Muscle of leg (tissue), 11 donors: ENCODE measurements around the gene NAALADL2. TPM values are rescaled to one million over a fixed set of nuclear protein-coding genes. Genes with fewer than 3 reads are reported as not detected.
"Not testable (repeated sequence)": the region's sequence is repeated elsewhere in the genome, so short reads cannot be mapped to it uniquely, and the experiment has no call there.

ENCODE experiments used
- DNase-seq: peaks from one replicate; pipeline ENCODE4 v3.0.0; 2013
- H3K27ac ChIP-seq: one replicate; pipeline ENCODE4 v1.5.1; 2013; ENCODE audit warnings: mild to moderate bottlenecking, low read length, control low read depth
- H3K27me3 ChIP-seq: one replicate; pipeline ENCODE4 v1.6.1; 2013; ENCODE audit warnings: low read length; ENCODE audit not compliant: control insufficient read depth, insufficient read depth
- H3K36me3 ChIP-seq: one replicate; pipeline ENCODE4 v1.6.1; 2013; ENCODE audit warnings: low read length; ENCODE audit not compliant: control insufficient read depth, insufficient read depth
- H3K4me1 ChIP-seq: one replicate; pipeline ENCODE4 v1.6.1; 2013; ENCODE audit warnings: low read length; ENCODE audit not compliant: control insufficient read depth, insufficient read depth
- H3K4me3 ChIP-seq: one replicate; pipeline ENCODE4 v1.5.1; 2013; ENCODE audit warnings: low read length, control low read depth
- H3K9me3 ChIP-seq: replicated peaks from 2 replicates; pipeline ENCODE4 v1.6.1; 2013; ENCODE audit warnings: low read depth, low read length; ENCODE audit not compliant: control insufficient read depth
- WGBS: methylation state at CpG from one replicate; pipeline ENCODE4 v1.1.5; 2013; ENCODE audit warnings: missing lambda C conversion rate; ENCODE audit not compliant: insufficient coverage; 5-methylcytosine and 5-hydroxymethylcytosine counted together
- polyA plus RNA-seq, 8 donors: library from polyadenylated mRNA; unstranded; fragments of 120-200 nt; gene quantifications; one replicate each; pipeline versions ENCODE4 v1.2.1 to v1.2.3, GENCODE V29; 2013; ENCODE audit warnings: inconsistent platforms in 1 of 8, low replicate concordance in 1 of 8; ENCODE audit not compliant: insufficient read length in 8 of 8, insufficient read depth in 1 of 8
- total RNA-seq: library from RNA; stranded (reverse); fragments of 120-200 nt; gene quantifications from one replicate; pipeline ENCODE4 v1.2.4, GENCODE V29; 2013

The NAALADL2 gene
- total and polyA plus RNA-seq, 9 donors: 4.8 to 17.4 (median 8.0) TPM

- Histone ChIP-seq H3K9me3 (no peaks in the 10 kb centered on the region), H3K36me3 (no peaks in the 10 kb centered on the region), H3K27ac (no peak overlapping the region), H3K27me3 (no peaks in the 10 kb centered on the region), H3K4me3 (no peak overlapping the region), H3K4me1 (no peaks in the 10 kb centered on the region)
- DNase-seq: no peak
- no CpG with 5 or more reads among the region's 1 CpG for WGBS
Measured at GRCh38 chr3:175778994-175779393, 919.9 kb downstream of the NAALADL2 start.

- not testable (repeated sequence) for H3K36me3 ChIP-seq, H3K27ac ChIP-seq, H3K27me3 ChIP-seq, H3K9me3 ChIP-seq, H3K4me3 ChIP-seq, H3K4me1 ChIP-seq, DNase-seq
- no CpG with 5 or more reads among the region's 16 CpGs for WGBS
Measured at GRCh38 chr3:175787109-175787508, 928.0 kb downstream of the NAALADL2 start.

- Histone ChIP-seq H3K27me3 (no peaks in the 10 kb centered on the region), H3K9me3 (no peaks in the 10 kb centered on the region), H3K36me3 (no peaks in the 10 kb centered on the region), H3K4me1 (no peaks in the 10 kb centered on the region), H3K27ac (no peak overlapping the region), H3K4me3 (no peak overlapping the region)
- no peak for DNase-seq
Measured at GRCh38 chr3:175792245-175792644, 933.1 kb downstream of the NAALADL2 start.

DNA sequence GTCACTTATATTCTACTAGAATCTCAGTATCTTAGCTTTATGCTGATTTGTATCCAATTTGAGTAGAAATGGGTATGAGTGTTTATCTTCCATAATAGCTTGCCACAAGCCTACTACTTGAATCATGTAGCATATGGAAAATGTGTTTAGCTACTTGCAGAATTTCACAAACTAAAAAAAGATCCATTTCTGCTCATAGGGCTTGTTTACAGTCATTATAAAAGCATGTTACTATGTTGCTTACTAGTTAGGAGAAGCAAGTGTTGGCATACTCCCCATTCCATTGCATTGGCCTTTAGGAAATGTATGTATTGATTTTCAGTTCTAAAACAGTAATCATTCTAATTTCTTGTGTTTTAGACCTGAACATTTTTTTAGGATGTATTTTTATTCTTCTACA is 939.2 kb downstream of the NAALADL2 start:
- H3K36me3 ChIP-seq: no peaks in the 10 kb centered on the region
- H3K27me3 ChIP-seq: no peaks in the 10 kb centered on the region
- H3K4me3 ChIP-seq: no peak overlapping the region
- H3K27ac ChIP-seq: no peak overlapping the region
- H3K4me1 ChIP-seq: no peaks in the 10 kb centered on the region
- no peaks in the 10 kb centered on the region for H3K9me3 ChIP-seq
- no peak for DNase-seq

GRCh38 chr3:175805825-175806224 is 946.7 kb downstream of the NAALADL2 start:
- Histone ChIP-seq H3K27me3 (no peaks in the 10 kb centered on the region), H3K4me1 (no peaks in the 10 kb centered on the region), H3K9me3 (no peaks in the 10 kb centered on the region), H3K4me3 (no peak overlapping the region), H3K27ac (no peak overlapping the region), H3K36me3 (no peaks in the 10 kb centered on the region)
- no CpG with 5 or more reads among the region's 2 CpGs for WGBS
- no peak for DNase-seq

DNA sequence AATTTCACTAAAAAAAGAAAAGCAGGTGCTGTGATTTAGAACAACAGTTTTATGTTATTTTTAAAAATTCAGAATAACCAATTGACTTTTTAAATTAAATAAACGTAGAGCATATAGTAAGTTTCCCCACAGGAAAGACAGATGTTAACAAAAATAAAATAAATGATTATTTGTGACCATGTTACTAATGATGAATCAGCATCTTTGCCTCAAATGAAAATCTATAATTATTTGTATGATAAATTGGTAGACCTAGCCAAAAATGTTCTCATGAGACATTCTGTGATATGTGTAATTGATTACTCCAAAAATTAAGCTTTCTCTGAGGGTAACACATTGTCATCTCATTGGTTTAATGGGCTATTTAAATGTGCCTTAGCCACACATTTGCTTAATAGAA is 948.0 kb downstream of the NAALADL2 start:
- WGBS: no CpG with 5 or more reads among the region's 1 CpG

DNA sequence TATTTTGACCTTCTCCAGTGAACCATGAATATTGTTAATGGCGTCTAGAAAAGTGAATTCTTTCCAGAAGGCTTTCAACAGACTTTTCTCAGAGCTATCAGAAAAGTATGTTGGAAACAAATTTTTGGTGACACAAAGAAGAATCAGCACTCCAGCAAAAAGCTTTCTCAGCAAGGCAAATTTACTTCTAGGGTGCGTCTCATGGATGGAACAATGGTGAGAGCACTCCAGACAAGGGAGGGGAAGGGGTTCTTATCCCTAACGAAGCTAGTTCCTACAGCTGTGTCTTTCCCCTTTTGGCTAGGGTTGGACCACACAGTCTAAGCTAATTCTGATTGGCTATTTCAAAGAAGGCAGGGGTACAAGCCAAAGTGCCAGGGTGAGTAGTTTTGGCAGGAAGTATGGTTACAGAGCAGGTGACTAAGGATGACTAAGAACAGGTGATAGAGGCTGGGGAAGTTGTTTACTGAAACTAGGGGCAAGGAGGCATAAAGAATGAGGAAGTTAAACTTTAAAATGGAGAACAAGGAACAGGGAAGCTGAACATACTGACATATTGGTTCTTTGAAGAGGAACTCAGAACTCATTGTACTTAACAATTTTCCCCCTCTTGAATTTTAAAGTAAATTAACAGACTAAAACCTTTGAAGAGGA is 959.8 kb downstream of the NAALADL2 start:
- Histone ChIP-seq H3K9me3 (peaks cover 25% of the 10 kb centered on the region), H3K27me3 (no peaks in the 10 kb centered on the region), H3K27ac (no peak overlapping the region), H3K36me3 (no peaks in the 10 kb centered on the region), H3K4me3 (no peak overlapping the region), H3K4me1 (no peaks in the 10 kb centered on the region)
- 94% methylated on average over 2 of the region's 3 CpGs for WGBS
- no peak for DNase-seq

More for the DNA sequence above, 948.0 kb downstream of the NAALADL2 start:
- no peaks in the 10 kb centered on the region for H3K36me3 ChIP-seq
- no peak overlapping the region for H3K27ac ChIP-seq
- H3K27me3 ChIP-seq: no peaks in the 10 kb centered on the region
- H3K9me3 ChIP-seq: no peaks in the 10 kb centered on the region
- DNase-seq: no peak
- H3K4me3 ChIP-seq: no peak overlapping the region
- no peaks in the 10 kb centered on the region for H3K4me1 ChIP-seq

- H3K4me1 ChIP-seq, H3K4me3 ChIP-seq, H3K27me3 ChIP-seq, DNase-seq, H3K27ac ChIP-seq, H3K36me3 ChIP-seq: not testable (repeated sequence)
- H3K9me3 ChIP-seq: peaks cover 13% of the 10 kb centered on the region
- 56% methylated on average over 1 of the region's 7 CpGs for WGBS
Measured at GRCh38 chr3:175822766-175823491, 963.8 kb downstream of the NAALADL2 start.

DNA sequence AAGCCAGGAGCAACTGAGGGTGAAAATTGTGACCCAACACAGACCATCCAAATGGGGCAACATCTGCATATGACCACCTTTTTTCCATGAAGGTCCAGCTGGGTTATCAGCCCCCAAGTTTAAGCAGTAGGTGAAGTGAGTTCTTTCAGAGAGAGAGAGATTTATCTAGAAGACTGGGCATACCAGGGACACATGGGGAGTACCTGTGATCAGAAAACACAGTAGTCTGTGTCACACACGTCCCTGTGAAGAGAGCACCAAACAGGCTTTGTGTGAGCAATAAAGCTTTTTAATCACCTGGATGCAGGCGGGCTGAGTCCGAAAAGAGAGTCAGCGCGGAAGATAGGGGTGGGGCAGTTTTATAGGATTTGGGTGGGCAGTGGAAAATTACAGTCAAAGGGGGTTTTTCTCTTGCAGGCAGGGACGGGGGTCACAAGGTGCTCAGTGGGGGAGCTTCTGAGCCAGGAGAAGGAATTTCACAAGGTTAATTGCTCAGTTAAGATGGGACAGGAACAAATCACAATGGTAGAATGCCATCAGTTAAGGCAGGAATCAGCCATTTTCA is 966.0 kb downstream of the NAALADL2 start:
- WGBS: 89% methylated on average over 6 of the region's 6 CpGs

DNA sequence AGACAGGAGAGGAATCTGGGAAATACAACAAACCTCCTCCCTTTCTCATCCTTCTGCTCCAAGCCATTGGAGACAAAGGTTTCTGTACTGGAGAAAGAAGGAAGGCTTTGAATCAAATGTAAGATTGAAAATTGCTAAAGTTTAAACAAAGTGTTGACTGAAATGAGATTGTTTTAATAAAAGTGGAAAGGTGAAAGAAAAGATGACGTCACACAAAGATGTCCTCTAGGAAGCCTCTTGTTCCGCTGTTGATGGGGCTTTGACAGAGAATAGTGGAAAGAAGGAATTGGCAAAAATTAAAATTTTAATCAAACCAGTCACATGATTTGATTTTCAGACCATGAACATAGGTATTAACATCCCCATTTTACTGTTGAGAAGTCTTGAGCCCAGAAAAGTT is 967.6 kb downstream of the NAALADL2 start:
- Histone ChIP-seq H3K27ac (no peak overlapping the region), H3K27me3 (no peaks in the 10 kb centered on the region), H3K4me3 (no peak overlapping the region), H3K36me3 (no peaks in the 10 kb centered on the region), H3K4me1 (no peaks in the 10 kb centered on the region), H3K9me3 (no peaks in the 10 kb centered on the region)
- no peak for DNase-seq
- WGBS: 80% methylated on average over 1 of the region's 2 CpGs

More for the DNA sequence above, 966.0 kb downstream of the NAALADL2 start:
- H3K36me3 ChIP-seq, H3K27ac ChIP-seq, DNase-seq, H3K9me3 ChIP-seq, H3K4me3 ChIP-seq, H3K27me3 ChIP-seq, H3K4me1 ChIP-seq: not testable (repeated sequence)
